Measurements from ENCODE around the gene SCGB2B2. TPM values are rescaled to one million over a fixed set of nuclear protein-coding genes. Genes with fewer than 3 reads are reported as not detected.
"Not testable (repeated sequence)": the region's sequence is repeated elsewhere in the genome, so short reads cannot be mapped to it uniquely, and the experiment has no call there.

SCGB2B2 gene
- total RNA-seq, 1 experiment from 2014 or later = 0.20 TPM

- no peak for TF ChIP-seq AR (CRISPR knock-in tag; IDR thresholded peaks at IDR 0.05)
- no peak for TF ChIP-seq ZNF138 (CRISPR knock-in tag; conservative IDR thresholded peaks at IDR 0.05)
- TF ChIP-seq E2F5 (CRISPR knock-in tag; IDR thresholded peaks at IDR 0.05) = no peak
- no peak for TF ChIP-seq MXD4 (CRISPR knock-in tag; IDR thresholded peaks at IDR 0.05; ENCODE audit: borderline replicate concordance)
- TF ChIP-seq NR2C2 (CRISPR knock-in tag; IDR thresholded peaks at IDR 0.05) = no peak
- no peak for TF ChIP-seq NFATC4 (CRISPR knock-in tag; IDR thresholded peaks at IDR 0.05)
- TF ChIP-seq ZNF121 (CRISPR knock-in tag; IDR thresholded peaks at IDR 0.05) = no peak
- TF ChIP-seq ZNF512 (CRISPR knock-in tag; IDR thresholded peaks at IDR 0.05; ENCODE audit: borderline replicate concordance) = no peak
Measured at GRCh38 chr19:34666200-34666957, 10.6 kb downstream of the SCGB2B2 start (continued).

GRCh38 chr19:34665275-34665674 lies 11.7 kb downstream of the SCGB2B2 start:
- CTCF ChIA-PET = interaction anchor here (1.1 kb wide), 1 partner anchor 46 kb away, joined by 3 read pairs; no protein-coding TSS in a partner anchor
- H3K27me3 Mint-ChIP-seq (ENCODE audit: low read depth); H3K36me3 Mint-ChIP-seq; ATAC-seq; H3K27ac Mint-ChIP-seq; POLR2A ChIA-PET; H3K9me3 Mint-ChIP-seq; DNase-seq (ENCODE audit: low spot score); H3K4me3 Mint-ChIP-seq: not testable (repeated sequence)
- peaks cover 22% of the 10 kb centered on the region for H3K4me1 Mint-ChIP-seq

- no peak overlapping the region for H3K4me3 Mint-ChIP-seq
- H3K4me1 Mint-ChIP-seq = peaks cover 22% of the 10 kb centered on the region
- no peak overlapping the region for H3K27ac Mint-ChIP-seq
- ChIA-PET POLR2A (no interaction called here), CTCF (no interaction called here)
- DNase-seq (ENCODE audit: low spot score) (no peak), ATAC-seq (no peak)
- H3K27me3 Mint-ChIP-seq (ENCODE audit: low read depth) = peaks cover 3% of the 10 kb centered on the region; the same call in 1 of the 2 replicates
- TF ChIP-seq ATF3 (CRISPR knock-in tag; conservative IDR thresholded peaks at IDR 0.05) (no peak), KAT7 (CRISPR knock-in tag; IDR thresholded peaks at IDR 0.05; ENCODE audit: borderline replicate concordance) (no peak)
- no peaks in the 10 kb centered on the region for H3K36me3 Mint-ChIP-seq
- peaks cover 8% of the 10 kb centered on the region for H3K9me3 Mint-ChIP-seq
Measured at GRCh38 chr19:34664870-34665269, 12.1 kb downstream of the SCGB2B2 start.

- peaks cover 5% of the 10 kb centered on the region for H3K27me3 Mint-ChIP-seq (ENCODE audit: low read depth)
- ATAC-seq (no peak), DNase-seq (ENCODE audit: low spot score) (no peak)
- no peak overlapping the region for H3K4me3 Mint-ChIP-seq
- no peaks in the 10 kb centered on the region for H3K36me3 Mint-ChIP-seq
- ChIA-PET POLR2A (no interaction called here), CTCF (interaction anchor here (0.6 to 1.9 kb wide), 3 partner anchors 24 to 109 kb away, joined by 3 to 9 read pairs (median 5); no protein-coding TSS in a partner anchor)
- peaks cover 22% of the 10 kb centered on the region for H3K4me1 Mint-ChIP-seq
- H3K27ac Mint-ChIP-seq = no peak overlapping the region
- peaks cover 8% of the 10 kb centered on the region for H3K9me3 Mint-ChIP-seq
- TF ChIP-seq CBFB (CRISPR knock-in tag; IDR thresholded peaks at IDR 0.05; ENCODE audit: low read depth) (no peak), ZNF396 (CRISPR knock-in tag; IDR thresholded peaks at IDR 0.05; ENCODE audit: borderline replicate concordance) (no peak), HMGA2 (CRISPR knock-in tag; IDR thresholded peaks at IDR 0.05) (no peak), TP53 (CRISPR knock-in tag; IDR thresholded peaks at IDR 0.05) (no peak), SP1 (CRISPR knock-in tag; conservative IDR thresholded peaks at IDR 0.05) (no peak), E2F4 (CRISPR knock-in tag; IDR thresholded peaks at IDR 0.05; ENCODE audit: borderline replicate concordance, low read depth) (no peak), AFF4 (CRISPR knock-in tag; IDR thresholded peaks at IDR 0.05; ENCODE audit: borderline replicate concordance) (no peak), USF1 (CRISPR knock-in tag; IDR thresholded peaks at IDR 0.05) (no peak)
Measured at GRCh38 chr19:34664168-34664567, 12.8 kb downstream of the SCGB2B2 start.
